ENCODE data around the gene CRACR2B.

The CRACR2B gene

GRCh38 chr11:870127-870413 lies 42.4 kb downstream of the CRACR2B start:
- DNase-seq: no peak

GRCh38 chr11:870418-870817 lies 42.7 kb downstream of the CRACR2B start:
- no peak for DNase-seq

GRCh38 chr11:871472-871871 lies 43.8 kb downstream of the CRACR2B start:
- no peak for DNase-seq

GRCh38 chr11:872799-873198 lies 45.1 kb downstream of the CRACR2B start:
- DNase-seq: no peak

GRCh38 chr11:873706-874105 lies 46.0 kb downstream of the CRACR2B start:
- DNase-seq: no peak

- no peak for DNase-seq
These were observed 47.5 kb downstream of the CRACR2B start for GRCh38 chr11:875203-875602.

- DNase-seq: no peak
These were observed 48.1 kb downstream of the CRACR2B start for GRCh38 chr11:875769-876301.

- DNase-seq: no peak
These were observed 48.8 kb downstream of the CRACR2B start for GRCh38 chr11:876545-876944.

- DNase-seq: no peak
These were observed 49.8 kb downstream of the CRACR2B start for GRCh38 chr11:877565-877964.

GRCh38 chr11:880447-880846 lies 52.7 kb downstream of the CRACR2B start:
- no peak for DNase-seq

Data from NCI-H1930 (cell line).